ENCODE measurements around the gene PDE4B. TPM values are rescaled to one million over a fixed set of nuclear protein-coding genes. Genes with fewer than 3 reads are reported as not detected.
A peak's percentile ranks its signal among the peaks of the same experiment; 100 is the strongest.

PDE4B gene
- total RNA-seq, 1 experiment from 2014 or later, result 1.4 TPM

- no peaks in the 10 kb centered on the region for H3K27me3 ChIP-seq (ENCODE audit: low read length)
- H3K4me2 ChIP-seq (ENCODE audit: low read length), result no peak overlapping the region
- ATAC-seq (peak; percentile 70), DNase-seq (peak; percentile 74)
- intact Hi-C loops (cut with micrococcal nuclease), result loop anchor here (5.0 kb wide), 2 partner anchors 78 to 163 kb away; no protein-coding TSS in a partner anchor
- H3K4me3 ChIP-seq (ENCODE audit: low read length), result no peak overlapping the region
- no peak overlapping the region for H3K9ac ChIP-seq (ENCODE audit: low read length)
- H3K79me2 ChIP-seq (ENCODE audit: low read length), result no peaks in the 10 kb centered on the region
- H2AFZ ChIP-seq (ENCODE audit: low read length), result no peak overlapping the region
- H3K4me1 ChIP-seq (ENCODE audit: insufficient read depth, low read length), result peaks cover 28% of the 10 kb centered on the region
- ChIA-PET CTCF (interaction anchor here (1.0 kb wide), 1 partner anchor 172 kb away, joined by 3 read pairs; no protein-coding TSS in a partner anchor), POLR2A (ENCODE audit: unreplicated experiment) (interaction anchor here (0.6 to 1.3 kb wide), 2 partner anchors 57 to 394 kb away, joined by 5 to 10 read pairs; no protein-coding TSS in a partner anchor)
- H3K36me3 ChIP-seq (ENCODE audit: low read depth, low read length), result no peaks in the 10 kb centered on the region
- H3K9me3 ChIP-seq (ENCODE audit: low read length), result no peaks in the 10 kb centered on the region
- H3K27ac ChIP-seq (ENCODE audit: low read length), result peak overlapping the region; percentile 17; the same call in 1 of the 2 replicates
- no peaks in the 10 kb centered on the region for H4K20me1 ChIP-seq (ENCODE audit: low read length)
- TF ChIP-seq EZH2phosphoT487 (IDR thresholded peaks at IDR 0.05; ENCODE audit: borderline replicate concordance, low read length), result no peak
- TF ChIP-seq, protein P1, sequence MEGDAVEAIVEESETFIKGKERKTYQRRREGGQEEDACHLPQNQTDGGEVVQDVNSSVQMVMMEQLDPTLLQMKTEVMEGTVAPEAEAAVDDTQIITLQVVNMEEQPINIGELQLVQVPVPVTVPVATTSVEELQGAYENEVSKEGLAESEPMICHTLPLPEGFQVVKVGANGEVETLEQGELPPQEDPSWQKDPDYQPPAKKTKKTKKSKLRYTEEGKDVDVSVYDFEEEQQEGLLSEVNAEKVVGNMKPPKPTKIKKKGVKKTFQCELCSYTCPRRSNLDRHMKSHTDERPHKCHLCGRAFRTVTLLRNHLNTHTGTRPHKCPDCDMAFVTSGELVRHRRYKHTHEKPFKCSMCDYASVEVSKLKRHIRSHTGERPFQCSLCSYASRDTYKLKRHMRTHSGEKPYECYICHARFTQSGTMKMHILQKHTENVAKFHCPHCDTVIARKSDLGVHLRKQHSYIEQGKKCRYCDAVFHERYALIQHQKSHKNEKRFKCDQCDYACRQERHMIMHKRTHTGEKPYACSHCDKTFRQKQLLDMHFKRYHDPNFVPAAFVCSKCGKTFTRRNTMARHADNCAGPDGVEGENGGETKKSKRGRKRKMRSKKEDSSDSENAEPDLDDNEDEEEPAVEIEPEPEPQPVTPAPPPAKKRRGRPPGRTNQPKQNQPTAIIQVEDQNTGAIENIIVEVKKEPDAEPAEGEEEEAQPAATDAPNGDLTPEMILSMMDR (conservative IDR thresholded peaks at IDR 0.05; ENCODE audit: low read depth, low read length), result no peak
- TF ChIP-seq EZH2 (IDR thresholded peaks at IDR 0.05; ENCODE audit: low read length, unreplicated experiment), result no peak
- no TSS peak for BruUV-seq (replicated peaks)
- H3K9me2 ChIP-seq (replicated peaks; ENCODE audit: low read length), result no peaks in the 10 kb centered on the region
- H3F3A ChIP-seq (ENCODE audit: low read length, unreplicated experiment), result no peaks in the 10 kb centered on the region
Observed at GRCh38 chr1:66274634-66275033, 481.9 kb downstream of the PDE4B start.

GRCh38 chr1:66275083-66275482 lies 482.4 kb downstream of the PDE4B start:
- intact Hi-C loops (cut with micrococcal nuclease), result no loop called here
- no peak for DNase-seq
- POLR2A ChIA-PET (ENCODE audit: unreplicated experiment), result interaction anchor here (1.3 kb wide), 1 partner anchor 57 kb away, joined by 10 read pairs; no protein-coding TSS in a partner anchor

GRCh38 chr1:66275601-66276023 lies 482.9 kb downstream of the PDE4B start:
- ChIA-PET CTCF (no interaction called here), POLR2A (ENCODE audit: unreplicated experiment) (no interaction called here)
- Histone ChIP-seq H3K4me2 (ENCODE audit: low read length) (no peak overlapping the region), H2AFZ (ENCODE audit: low read length) (no peak overlapping the region), H3K9me2 (replicated peaks; ENCODE audit: low read length) (no peaks in the 10 kb centered on the region), H3K36me3 (ENCODE audit: low read depth, low read length) (no peaks in the 10 kb centered on the region), H3K4me1 (ENCODE audit: insufficient read depth, low read length) (peaks cover 25% of the 10 kb centered on the region), H3K4me3 (ENCODE audit: low read length) (no peak overlapping the region), H4K20me1 (ENCODE audit: low read length) (no peaks in the 10 kb centered on the region), H3K79me2 (ENCODE audit: low read length) (no peaks in the 10 kb centered on the region), H3K27ac (ENCODE audit: low read length) (no peak overlapping the region), H3F3A (ENCODE audit: low read length, unreplicated experiment) (no peaks in the 10 kb centered on the region), H3K27me3 (ENCODE audit: low read length) (no peaks in the 10 kb centered on the region), H3K9me3 (ENCODE audit: low read length) (no peaks in the 10 kb centered on the region), H3K9ac (ENCODE audit: low read length) (no peak overlapping the region)
- no TSS peak for BruUV-seq (replicated peaks)
- TF ChIP-seq EZH2phosphoT487 (IDR thresholded peaks at IDR 0.05; ENCODE audit: borderline replicate concordance, low read length) (no peak), EZH2 (IDR thresholded peaks at IDR 0.05; ENCODE audit: low read length, unreplicated experiment) (no peak)
- TF ChIP-seq, protein P1 (conservative IDR thresholded peaks at IDR 0.05; ENCODE audit: low read depth, low read length), result no peak
- intact Hi-C loops (cut with micrococcal nuclease), result no loop called here
- no peak for ATAC-seq
- no peak for DNase-seq

More at GRCh38 chr1:66275083-66275482, 482.4 kb downstream of the PDE4B start:
- H3K27me3 ChIP-seq (ENCODE audit: low read length), result no peaks in the 10 kb centered on the region
- no peaks in the 10 kb centered on the region for H3F3A ChIP-seq (ENCODE audit: low read length, unreplicated experiment)
- H3K79me2 ChIP-seq (ENCODE audit: low read length), result no peaks in the 10 kb centered on the region
- H3K9me2 ChIP-seq (replicated peaks; ENCODE audit: low read length), result no peaks in the 10 kb centered on the region
- H3K4me2 ChIP-seq (ENCODE audit: low read length), result no peak overlapping the region
- no TSS peak for BruUV-seq (replicated peaks)
- no peak overlapping the region for H3K4me3 ChIP-seq (ENCODE audit: low read length)
- no peak overlapping the region for H2AFZ ChIP-seq (ENCODE audit: low read length)
- H3K9ac ChIP-seq (ENCODE audit: low read length), result no peak overlapping the region
- peaks cover 28% of the 10 kb centered on the region for H3K4me1 ChIP-seq (ENCODE audit: insufficient read depth, low read length)
- H3K27ac ChIP-seq (ENCODE audit: low read length), result peak overlapping the region; percentile 17; the same call in 1 of the 2 replicates
- TF ChIP-seq EZH2phosphoT487 (IDR thresholded peaks at IDR 0.05; ENCODE audit: borderline replicate concordance, low read length) (no peak), EZH2 (IDR thresholded peaks at IDR 0.05; ENCODE audit: low read length, unreplicated experiment) (no peak)
- TF ChIP-seq, protein P1 (conservative IDR thresholded peaks at IDR 0.05; ENCODE audit: low read depth, low read length), result no peak
- CTCF ChIA-PET, result interaction anchor here (1.0 kb wide), 1 partner anchor 171 kb away, joined by 3 read pairs; no protein-coding TSS in a partner anchor
- no peaks in the 10 kb centered on the region for H4K20me1 ChIP-seq (ENCODE audit: low read length)
- no peak for ATAC-seq
- H3K9me3 ChIP-seq (ENCODE audit: low read length), result no peaks in the 10 kb centered on the region
- H3K36me3 ChIP-seq (ENCODE audit: low read depth, low read length), result no peaks in the 10 kb centered on the region

Measured in PC-3 (cell line).